D341Med (cell line): ENCODE results near the gene CEP78.
"Not testable (repeated sequence)": the region's sequence is repeated elsewhere in the genome, so short reads cannot be mapped to it uniquely, and the experiment has no call there.

Experiments
- DNase-seq: peaks from one replicate; pipeline ENCODE4 v3.0.0; 2012; ENCODE audit warnings: low spot score

The CEP78 gene

GRCh38 chr9:78235762-78236550 lies at the start of gene CEP78:
Gene CEP78, plus strand, starts transcription at chr9:78236075. Its CDS starts 276 bp downstream, at chr9:78236351.
- DNase-seq: peak; percentile 94

GRCh38 chr9:78187763-78188484 lies 48.0 kb upstream of the CEP78 start:
- no peak for DNase-seq

GRCh38 chr9:78188594-78188993 lies 47.3 kb upstream of the CEP78 start:
- DNase-seq: no peak

GRCh38 chr9:78189001-78189400 lies 46.9 kb upstream of the CEP78 start:
- DNase-seq: no peak

GRCh38 chr9:78189461-78189860 lies 46.4 kb upstream of the CEP78 start:
- no peak for DNase-seq

GRCh38 chr9:78191931-78192330 lies 43.9 kb upstream of the CEP78 start:
- DNase-seq: no peak

- DNase-seq: no peak
Observed at GRCh38 chr9:78196258-78196657, 39.6 kb upstream of the CEP78 start.

- not testable (repeated sequence) for DNase-seq
Observed at GRCh38 chr9:78201158-78201777, 34.6 kb upstream of the CEP78 start.

GRCh38 chr9:78207319-78207718 lies 28.6 kb upstream of the CEP78 start:
- no peak for DNase-seq

GRCh38 chr9:78207901-78208300 lies 28.0 kb upstream of the CEP78 start:
- no peak for DNase-seq

- no peak for DNase-seq
Observed at GRCh38 chr9:78209127-78209526, 26.7 kb upstream of the CEP78 start.

GRCh38 chr9:78210841-78211301 lies 25.0 kb upstream of the CEP78 start:
- no peak for DNase-seq

GRCh38 chr9:78212868-78213267 lies 23.0 kb upstream of the CEP78 start:
- no peak for DNase-seq

GRCh38 chr9:78213712-78214111 lies 22.2 kb upstream of the CEP78 start:
- no peak for DNase-seq

GRCh38 chr9:78214492-78214891 lies 21.4 kb upstream of the CEP78 start:
- no peak for DNase-seq

- DNase-seq: no peak
Observed at GRCh38 chr9:78215706-78216105, 20.2 kb upstream of the CEP78 start.

- DNase-seq: no peak
Observed at GRCh38 chr9:78218890-78219289, 17.0 kb upstream of the CEP78 start.

GRCh38 chr9:78221425-78221824 lies 14.4 kb upstream of the CEP78 start:
- DNase-seq: no peak

- DNase-seq: not testable (repeated sequence)
Observed at GRCh38 chr9:78221841-78222240, 14.0 kb upstream of the CEP78 start.

GRCh38 chr9:78230761-78231160 lies 5.1 kb upstream of the CEP78 start:
- no peak for DNase-seq

GRCh38 chr9:78232471-78232870 lies 3.4 kb upstream of the CEP78 start:
- not testable (repeated sequence) for DNase-seq

GRCh38 chr9:78234810-78235209 lies 1.1 kb upstream of the CEP78 start:
- DNase-seq: no peak

GRCh38 chr9:78235256-78235761 lies 566 bp upstream of the CEP78 start:
- no peak for DNase-seq
